Heart left ventricle (tissue), 16 donors: ENCODE data around the gene CXXC1. TPM values are rescaled to one million over a fixed set of nuclear protein-coding genes. Genes with fewer than 3 reads are reported as not detected.
A peak's percentile ranks its signal among the peaks of the same experiment; 100 is the strongest.
"Not testable (repeated sequence)": the region's sequence is repeated elsewhere in the genome, so short reads cannot be mapped to it uniquely, and the experiment has no call there.

Experiments
- ATAC-seq, 4 donors: fragments of 200-7000 bp; cut with Tn5 transposase; one replicate each; pipeline ENCODE4 v1.9.1; 2020 to 2022; ENCODE audit warnings: moderate library complexity in 4 of 4, mild to moderate bottlenecking in 3 of 4, moderate number of reproducible peaks in 1 of 4
- DNase-seq, 5 donors: peaks; one replicate each; pipeline ENCODE4 v3.0.0-alpha.2; 2020
- H3K27ac ChIP-seq, 12 donors: fragments of 200-600 bp; sonication (generic) in 4 of 12; one replicate each; pipeline versions ENCODE4 v1.5.0 to v1.8.0; 2016 to 2022; ENCODE audit warnings: mild to moderate bottlenecking in 2 of 12
- H3K27me3 ChIP-seq, 9 donors: fragments of 200-600 bp; sonication (generic) in 2 of 9; one replicate each; pipeline versions ENCODE4 v1.5.1 to v1.8.0; 2016 to 2022; ENCODE audit warnings: mild to moderate bottlenecking in 3 of 9
- H3K36me3 ChIP-seq, 9 donors: fragments of 200-600 bp; sonication (generic) in 2 of 9; one replicate each; pipeline versions ENCODE4 v1.5.0 to v1.8.0; 2018 to 2022; ENCODE audit warnings: mild to moderate bottlenecking in 2 of 9
- H3K4me1 ChIP-seq, 12 donors: fragments of 200-600 bp; sonication (generic) in 4 of 12; one replicate each; pipeline versions ENCODE4 v1.5.0 to v1.8.0; 2016 to 2022; ENCODE audit warnings: mild to moderate bottlenecking in 3 of 12
- H3K4me3 ChIP-seq, 12 donors: fragments of 200-600 bp; sonication (generic) in 4 of 12; one replicate each; pipeline versions ENCODE4 v1.5.0 to v1.8.0; 2017 to 2022; ENCODE audit warnings: mild to moderate bottlenecking in 9 of 12, moderate library complexity in 4 of 12
- H3K9me3 ChIP-seq, 12 donors: fragments of 200-600 bp; sonication (generic) in 4 of 12; one replicate each; pipeline versions ENCODE4 v1.5.0 to v1.8.0; 2016 to 2022; ENCODE audit warnings: mild to moderate bottlenecking in 1 of 12
- CTCF ChIP-seq, 12 donors: fragments of 200-600 bp; sonication (generic) in 4 of 12; IDR thresholded peaks; one replicate each; pipeline versions ENCODE4 v1.5.0 to v1.8.0; 2018 to 2022; ENCODE audit warnings: antibody characterized with exemption in 12 of 12, mild to moderate bottlenecking in 5 of 12
- POLR2A ChIP-seq, 2 donors: fragments of 450-650 bp; IDR thresholded peaks; one replicate each; pipeline ENCODE4 v1.6.1; 2017; ENCODE audit warnings: antibody characterized with exemption in 2 of 2, mild to moderate bottlenecking in 2 of 2, moderate library complexity in 2 of 2
- WGBS, 4 donors: extraction: QIAGEN DNeasy Blood & Tissue Kit in 2 of 4; methylation state at CpG; one replicate each; pipeline versions ENCODE4 v1.1.5 to v1.1.7; 2013 to 2018; 5-methylcytosine and 5-hydroxymethylcytosine counted together
- intact Hi-C, 10 donors: fragments of 100-400 bp; cut with DNase I; formaldehyde crosslinking; loops; one replicate each; pipeline versions ENCODE4 v1.11.1 to v1.14.2; 2022
- polyA plus RNA-seq, 2 donors: library from polyadenylated mRNA; stranded (reverse); fragments of 200-250 nt; gene quantifications; one replicate each; pipeline ENCODE4 v1.2.3, GENCODE V29; 2013
- total RNA-seq, 9 donors: library from RNA; depleted of rRNA in 2 of 9; stranded (reverse); fragments of >200 nt in 2 of 9; fragmentation: NEBNext Ultra II Directional in 3 of 9; extraction: Animal tissue kit (Norgen Biotek cat#: 25700) in 3 of 9; gene quantifications; one replicate each; pipeline versions ENCODE4 v1.1.0 to v1.2.4, GENCODE V29; 2016 to 2023
- donor health status: ischemic (EF 13 %, LVEDD 7.1; RV severe dilation, severe dysfunction).
- donor health status: healthy with polysubstance abuse.
- donor health status: DM: no; HTN: yes; CAD: no.
- donor health status: DM: no; HTN: no; CAD: no.
- donor health status: ischemic (EF 25% LVEDD 6.9; RV normal size, moderate dysfunction).
- donor health status: ischemic (EF 25% LVEDD 5.7; RV mildly dilated, moderate dysfunction).
- donor health status: healthy.
- donor health status: DM: yes; HTN: yes; CAD: no.
- donor health status: ischemic (EF 35%, LVEDD 5.7; RV mildly dilated, moderate dysfunction).
- donor health status: nonischemic (EF 11% LVEDD 7.7; RV severe dilation, severe dysfunction).
- donor health status: DM: yes; HTN: yes; CAD: no.
- donor health status: PGD.
- donor health status: ischemic (EF 29% LVEDD 5.4; RV normal size, mild dysfunction).
- donor health status: nonischemic (EF 23%, LVEDD 6.1; RV moderate dilation, normal function).

The CXXC1 gene
- total and polyA plus RNA-seq, 11 donors: 18.3 to 39.5 (median 34.5) TPM

GRCh38 chr18:50293039-50293438, 5.5 kb upstream of the CXXC1 start:
- H3K27me3 ChIP-seq: peaks cover 0 to under 1% (median 0%) of the 10 kb centered on the region in 9 donors
- H3K9me3 ChIP-seq: no peaks in the 10 kb centered on the region
- TF ChIP-seq POLR2A (IDR thresholded peaks at IDR 0.05) (no peak), CTCF (IDR thresholded peaks at IDR 0.05) (no peak)
- peaks cover 0 to 16% (median under 1%) of the 10 kb centered on the region in 12 donors for H3K4me1 ChIP-seq
- no peak overlapping the region for H3K27ac ChIP-seq
- no peak overlapping the region for H3K4me3 ChIP-seq
- no peak for DNase-seq
- intact Hi-C loops: loop anchor here in 1 of 10 donors (10.0 kb wide), 1 partner anchor 82 kb away; the partner anchor contains the start of gene SKA1
- no peaks in the 10 kb centered on the region for H3K36me3 ChIP-seq
- WGBS, 4 donors: 86 to 95% (median 88%) methylated on average over 1 of the region's 1 CpG
- ATAC-seq: no peak

DNA sequence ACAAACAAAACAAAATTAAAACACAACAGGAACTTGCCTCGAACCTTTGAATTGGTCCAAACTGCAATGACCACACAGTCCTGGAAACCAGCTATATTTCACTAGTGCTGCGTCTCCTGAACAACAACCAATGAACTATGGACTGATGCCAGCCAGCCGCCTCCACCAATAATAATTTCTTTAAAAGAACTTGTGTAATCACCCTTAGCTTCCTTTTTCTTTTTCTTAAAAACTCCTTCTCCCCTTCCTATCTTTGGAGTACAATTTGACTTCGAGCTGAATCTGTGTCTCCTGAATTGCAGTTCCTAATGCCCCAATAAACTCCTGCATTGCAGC, 1.6 kb upstream of the CXXC1 start:
- peaks cover 0 to 16% (median 8%) of the 10 kb centered on the region in 9 donors for H3K36me3 ChIP-seq
- no peak for DNase-seq
- H3K27me3 ChIP-seq: no peaks in the 10 kb centered on the region
- TF ChIP-seq POLR2A (IDR thresholded peaks at IDR 0.05) (no peak), CTCF (IDR thresholded peaks at IDR 0.05) (no peak)
- WGBS, 4 donors: 92 to 94% (median 93%) methylated on average over 4 of the region's 4 CpGs
- intact Hi-C loops: loop anchor here in 6 of 10 donors (5.0 to 10.0 kb wide), 8 partner anchors 83 to 794 kb away; partner anchors contain the start of genes RPL17 (in 2 of the 6), ACAA2 (in 1 of the 6), ELAC1 (in 1 of the 6) and ME2 (in 1 of the 6)
- H3K9me3 ChIP-seq: no peaks in the 10 kb centered on the region
- peaks cover 0 to 20% (median 0%) of the 10 kb centered on the region in 12 donors for H3K4me1 ChIP-seq
- no peak for ATAC-seq
- H3K27ac ChIP-seq: no peak overlapping the region
- no peak overlapping the region for H3K4me3 ChIP-seq

DNA sequence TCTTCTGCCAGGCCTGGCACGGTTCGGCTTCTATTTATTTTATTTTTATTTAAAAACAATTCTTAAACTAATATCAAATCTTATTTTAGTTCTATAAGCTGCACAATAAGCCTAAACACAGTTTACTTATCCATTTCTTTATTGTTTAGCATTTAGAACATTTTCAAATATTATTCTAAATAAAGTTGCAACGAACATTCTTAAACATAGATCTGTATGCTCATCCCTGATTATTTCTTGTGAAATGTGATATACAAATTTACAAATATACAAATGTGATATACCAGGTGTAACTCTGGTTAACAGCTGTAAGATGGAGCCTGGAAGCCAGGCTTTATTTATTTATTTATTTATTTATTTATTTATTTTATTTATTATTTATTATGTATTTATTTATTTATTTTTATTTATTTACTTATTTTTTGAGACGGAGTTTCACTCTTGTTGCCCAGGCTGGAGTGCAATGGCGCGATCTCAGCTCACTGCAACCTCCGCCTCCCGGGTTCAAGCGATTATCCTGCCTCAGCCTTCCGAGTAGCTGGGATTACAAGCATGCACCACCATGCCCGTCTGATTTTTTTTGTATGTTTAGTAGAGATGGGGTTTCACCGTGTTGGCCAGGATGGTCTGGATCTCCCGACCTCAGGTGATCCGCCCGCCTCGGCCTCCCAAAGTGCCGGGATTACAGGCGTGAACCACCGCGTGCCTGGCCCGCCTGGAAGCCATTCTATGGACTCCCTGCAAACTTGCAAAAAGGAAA, 1.0 kb upstream of the CXXC1 start:
- Histone ChIP-seq H3K4me3 (peak overlapping the region; percentile 55 to 90 (median 77)), H3K36me3 (peaks cover 0 to 21% (median 11%) of the 10 kb centered on the region in 9 donors), H3K27ac (peak overlapping the region; percentile 40 to 94 (median 86)), H3K4me1 (peaks cover 0 to 20% (median 0%) of the 10 kb centered on the region in 12 donors)
- not testable (repeated sequence) for DNase-seq, ATAC-seq, H3K9me3 ChIP-seq, H3K27me3 ChIP-seq
- 77 to 79% (median 78%) methylated on average over 21 of the region's 21 CpGs for WGBS, 4 donors
- intact Hi-C loops: loop anchor here in 6 of 10 donors (5.0 to 10.0 kb wide), 8 partner anchors 84 to 794 kb away; partner anchors contain the start of genes RPL17 (in 2 of the 6), ACAA2 (in 1 of the 6), ELAC1 (in 1 of the 6) and ME2 (in 1 of the 6)

- intact Hi-C loops: loop anchor here in 6 of 10 donors (5.0 to 10.0 kb wide), 8 partner anchors 85 to 792 kb away; partner anchors contain the start of genes RPL17 (in 2 of the 6), ACAA2 (in 1 of the 6), ELAC1 (in 1 of the 6) and ME2 (in 1 of the 6)
- H3K36me3 ChIP-seq: peaks cover 0 to 35% (median 20%) of the 10 kb centered on the region in 9 donors
- WGBS, 4 donors: 1 to 2% (median 1%) methylated on average over 27 of the region's 27 CpGs
- peak overlapping the region; percentile 55 to 90 (median 77) for H3K4me3 ChIP-seq
- no peaks in the 10 kb centered on the region for H3K27me3 ChIP-seq
- no peaks in the 10 kb centered on the region for H3K9me3 ChIP-seq
- peak overlapping the region; percentile 45 to 94 (median 86) for H3K27ac ChIP-seq
- peak in 3 of 4 donors; percentile 0 to 4 (median 2) for ATAC-seq
- DNase-seq: peak in 2 of 5 donors; percentile 45 to 67
- H3K4me1 ChIP-seq: peaks cover 0 to 25% (median 3%) of the 10 kb centered on the region in 12 donors
- TF ChIP-seq POLR2A (IDR thresholded peaks at IDR 0.05) (no peak), CTCF (IDR thresholded peaks at IDR 0.05) (no peak)
Measured at GRCh38 chr18:50287028-50287440, 458 bp downstream of the CXXC1 start.
